ENCODE results near the gene THOP1. TPM values are rescaled to one million over a fixed set of nuclear protein-coding genes. Genes with fewer than 3 reads are reported as not detected.

Gene THOP1
- total RNA-seq, 1 donor from 2014 or later, result 101 TPM

- no peak for DNase-seq
Observed at GRCh38 chr19:2762783-2763496, 22.4 kb upstream of the THOP1 start.

GRCh38 chr19:2763687-2764086 is 21.6 kb upstream of the THOP1 start:
- no peak for DNase-seq

- no peak for DNase-seq
Observed at GRCh38 chr19:2764945-2765344, 20.4 kb upstream of the THOP1 start.

GRCh38 chr19:2765376-2765775 is 19.9 kb upstream of the THOP1 start:
- no peak for DNase-seq

- DNase-seq, result no peak
Observed at GRCh38 chr19:2766594-2767372, 18.5 kb upstream of the THOP1 start.

- DNase-seq, result no peak
Observed at GRCh38 chr19:2767688-2768087, 17.6 kb upstream of the THOP1 start.

- no peak for DNase-seq
Observed at GRCh38 chr19:2768365-2769132, 16.8 kb upstream of the THOP1 start.

GRCh38 chr19:2769218-2769617 is 16.1 kb upstream of the THOP1 start:
- DNase-seq, result no peak

GRCh38 chr19:2770055-2771013 is 15.0 kb upstream of the THOP1 start:
- peak; percentile 89 for DNase-seq

GRCh38 chr19:2771786-2772674 is 13.3 kb upstream of the THOP1 start:
- DNase-seq, result peak; percentile 81

GRCh38 chr19:2774083-2774679 is 11.1 kb upstream of the THOP1 start:
- peak; percentile 52 for DNase-seq

GRCh38 chr19:2774953-2775555 is 10.2 kb upstream of the THOP1 start:
- no peak for DNase-seq

GRCh38 chr19:2775556-2776430 is 9.5 kb upstream of the THOP1 start:
- no peak for DNase-seq

- DNase-seq, result peak; percentile 77
Observed at GRCh38 chr19:2777952-2778683, 7.2 kb upstream of the THOP1 start.

- DNase-seq, result no peak
Observed at GRCh38 chr19:2779121-2779740, 6.1 kb upstream of the THOP1 start.

GRCh38 chr19:2780284-2780683 is 5.0 kb upstream of the THOP1 start:
- no peak for DNase-seq

- DNase-seq, result no peak
Observed at GRCh38 chr19:2782329-2782935, 2.9 kb upstream of the THOP1 start.

Data from tongue (tissue), 2 donors.